ENCODE data around the gene NRP2.

DNA sequence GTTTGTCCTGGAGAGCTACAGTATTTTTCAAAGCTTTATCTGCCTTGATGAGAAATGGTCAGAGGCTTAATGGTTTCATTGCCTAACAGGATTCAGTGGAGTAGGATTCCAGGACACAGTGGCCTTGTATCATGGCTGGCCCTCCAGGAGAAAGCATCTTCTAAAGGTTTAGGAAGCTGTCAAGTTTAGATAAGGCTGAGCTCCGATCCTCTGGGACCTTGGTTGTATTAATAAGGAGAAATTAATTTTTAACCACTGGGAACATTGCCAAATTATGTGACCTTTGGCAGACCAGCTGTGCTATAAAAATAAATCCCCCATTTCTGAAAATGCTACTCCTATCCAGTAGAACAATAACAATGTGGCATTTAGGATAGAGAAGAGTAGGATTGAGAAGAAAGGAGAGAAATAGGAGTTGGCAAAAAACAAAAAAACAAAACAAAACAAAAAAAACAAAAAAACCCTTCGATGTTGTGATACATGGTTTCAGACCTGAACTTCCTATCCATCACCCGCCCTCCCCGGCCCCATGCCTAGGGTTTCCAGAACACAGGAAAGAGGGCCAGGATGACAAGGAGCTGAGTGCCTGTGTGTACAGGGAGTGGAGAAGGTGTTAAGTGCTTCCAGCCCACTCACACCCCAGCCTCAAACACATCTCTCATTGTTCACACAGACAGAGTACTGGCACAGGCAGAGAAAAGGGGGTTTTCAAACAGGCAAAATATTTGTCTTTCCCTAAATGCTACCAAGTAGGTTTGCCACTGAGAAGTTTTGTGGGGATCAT, 6.3 kb downstream of the NRP2 start:
- no peak for TF ChIP-seq YY1 (IDR thresholded peaks at IDR 0.05; ENCODE audit: insufficient read depth, insufficient read length)
- no peak for TF ChIP-seq ZNF274 (IDR thresholded peaks at IDR 0.05; ENCODE audit: low read depth, low read length)
- TF ChIP-seq SUZ12 (IDR thresholded peaks at IDR 0.05; ENCODE audit: extremely low read depth, insufficient read depth, insufficient read length): no peak

Data from NT2/D1 (cell line).